ENCODE results near the gene TAS2R46.

TAS2R46 gene

DNA sequence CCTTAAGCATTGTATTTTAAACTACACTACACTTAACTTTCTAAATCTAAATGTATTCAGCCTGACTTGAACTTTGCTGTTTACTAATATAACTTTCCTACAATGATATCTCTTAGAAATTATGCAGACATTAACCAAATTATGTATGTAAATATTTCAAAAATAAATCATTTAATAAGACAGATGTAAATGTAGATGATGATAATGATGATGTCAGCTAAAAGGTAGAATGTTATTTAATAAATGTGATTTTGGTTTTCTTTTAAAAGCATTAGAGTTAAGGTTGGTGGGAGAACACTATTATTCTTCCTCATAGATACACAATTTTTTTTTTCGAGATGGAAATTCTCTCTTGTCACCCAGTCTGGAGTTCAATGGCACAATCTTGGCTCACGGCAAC lies 19.9 kb upstream of the TAS2R46 start:
- no peak for TF ChIP-seq CTCF (IDR thresholded peaks at IDR 0.05)

DNA sequence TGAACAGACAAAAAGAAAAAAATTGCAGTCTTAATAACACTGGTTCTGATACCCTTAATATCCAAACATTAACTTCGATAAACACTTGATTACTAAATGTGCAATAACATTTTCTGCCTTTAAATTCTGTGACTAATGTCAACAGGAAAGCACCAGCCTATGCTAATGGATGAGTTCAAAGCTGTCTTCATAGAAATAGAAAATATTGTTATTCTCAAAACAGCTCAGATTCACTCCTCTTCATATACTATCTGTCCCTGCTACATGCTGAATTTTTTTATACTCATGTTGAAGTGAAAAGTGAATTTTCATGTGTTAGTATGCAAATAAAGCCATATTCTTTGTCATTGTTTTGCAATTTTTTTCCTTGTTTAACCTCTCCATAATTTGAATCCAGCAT lies 16.2 kb upstream of the TAS2R46 start:
- no peak for TF ChIP-seq CTCF (IDR thresholded peaks at IDR 0.05)

DNA sequence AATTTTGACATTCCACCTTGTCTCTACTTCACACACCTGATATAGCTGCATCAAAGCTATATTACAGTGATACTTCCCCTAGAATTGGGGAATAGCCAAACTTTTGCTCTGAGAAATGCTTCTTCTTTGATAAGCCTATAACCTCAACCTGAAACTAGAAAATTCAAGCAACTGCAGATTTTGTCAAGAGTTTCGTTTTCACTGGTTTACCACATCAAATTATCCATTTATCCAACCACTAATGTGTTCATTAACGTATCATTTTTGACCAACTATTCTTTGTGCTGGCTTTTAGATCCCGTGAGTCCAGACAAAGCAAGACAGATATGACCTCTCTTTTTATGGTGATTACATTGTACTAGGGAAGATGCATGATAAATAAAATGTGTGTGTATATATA lies 13.5 kb upstream of the TAS2R46 start:
- TF ChIP-seq CTCF (IDR thresholded peaks at IDR 0.05), result no peak

GRCh38 chr12:11071414-11071813 lies 9.3 kb upstream of the TAS2R46 start:
- TF ChIP-seq CTCF (IDR thresholded peaks at IDR 0.05), result no peak

DNA sequence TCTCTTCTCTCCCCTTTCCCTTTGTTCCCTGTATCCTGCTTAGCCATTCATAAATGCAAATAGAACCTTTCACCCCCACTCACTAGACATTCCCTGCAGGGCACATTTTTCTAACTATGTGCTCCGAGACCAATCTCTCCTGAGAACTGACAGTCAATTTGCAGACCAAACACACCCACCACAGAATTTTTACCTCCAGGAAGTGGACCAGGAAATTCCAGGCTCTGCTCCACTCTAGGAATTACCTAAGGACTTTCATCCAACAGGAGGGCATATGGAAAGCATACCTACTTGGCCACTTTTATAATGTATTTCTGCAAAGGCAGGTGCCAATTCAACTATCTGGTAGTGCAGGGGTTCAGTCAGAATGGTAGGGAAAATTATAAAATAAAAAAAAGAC lies 8.9 kb upstream of the TAS2R46 start:
- no peak for TF ChIP-seq CTCF (IDR thresholded peaks at IDR 0.05)

- no peak for TF ChIP-seq CTCF (IDR thresholded peaks at IDR 0.05)
Measured at GRCh38 chr12:11069854-11070365, 7.8 kb upstream of the TAS2R46 start.

DNA sequence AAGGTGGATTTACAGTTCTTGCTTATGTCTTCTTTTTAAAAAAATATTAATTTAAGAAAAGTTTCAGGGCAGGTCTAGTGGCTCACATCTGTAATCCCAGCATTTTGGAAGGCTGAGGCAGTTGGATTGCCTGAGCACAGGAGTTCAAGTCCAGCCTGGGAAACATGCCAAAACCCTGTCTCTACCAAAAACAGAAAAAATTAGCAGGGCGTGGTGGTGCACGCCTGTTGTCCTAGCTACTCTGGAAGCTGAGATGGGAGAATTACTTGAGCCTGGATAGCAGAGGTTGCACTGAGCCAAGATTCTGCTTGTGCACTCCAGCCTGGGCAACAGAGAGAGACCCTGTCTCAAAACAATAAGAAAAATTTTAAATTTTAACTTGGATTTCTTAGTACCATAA lies 5.4 kb upstream of the TAS2R46 start:
- TF ChIP-seq CTCF (IDR thresholded peaks at IDR 0.05), result no peak

GRCh38 chr12:11059784-11060183 lies 2.3 kb downstream of the TAS2R46 start:
- TF ChIP-seq CTCF (IDR thresholded peaks at IDR 0.05), result no peak
